ENCODE data around the gene APOA5. TPM values are rescaled to one million over a fixed set of nuclear protein-coding genes. Genes with fewer than 3 reads are reported as not detected.
"Not testable (repeated sequence)": the region's sequence is repeated elsewhere in the genome, so short reads cannot be mapped to it uniquely, and the experiment has no call there.

APOA5 gene
- total RNA-seq, 1 donor from 2014 or later = not detected

- no peak for DNase-seq (ENCODE audit: low read depth)
These were observed 15.1 kb downstream of the APOA5 start for GRCh38 chr11:116776522-116776984.

DNA sequence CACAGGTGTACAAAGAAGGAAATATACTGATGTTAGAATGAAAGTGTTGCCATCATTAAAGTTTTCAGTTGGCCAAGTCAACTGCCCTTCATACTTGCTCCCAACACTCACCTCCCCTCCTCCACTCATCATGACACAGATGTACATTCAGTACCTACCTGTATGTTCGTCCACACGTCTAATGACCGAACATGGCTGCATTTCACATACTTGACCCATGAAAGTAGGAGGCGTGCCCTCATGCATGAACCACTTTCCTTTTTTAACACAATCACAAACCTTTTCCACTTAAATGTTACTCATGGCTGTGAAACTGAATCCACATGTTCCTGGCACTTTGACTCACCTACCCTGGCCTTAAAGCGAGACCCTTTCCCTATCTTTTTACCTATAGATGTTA is 15.7 kb downstream of the APOA5 start:
- DNase-seq (ENCODE audit: low read depth) = no peak

DNA sequence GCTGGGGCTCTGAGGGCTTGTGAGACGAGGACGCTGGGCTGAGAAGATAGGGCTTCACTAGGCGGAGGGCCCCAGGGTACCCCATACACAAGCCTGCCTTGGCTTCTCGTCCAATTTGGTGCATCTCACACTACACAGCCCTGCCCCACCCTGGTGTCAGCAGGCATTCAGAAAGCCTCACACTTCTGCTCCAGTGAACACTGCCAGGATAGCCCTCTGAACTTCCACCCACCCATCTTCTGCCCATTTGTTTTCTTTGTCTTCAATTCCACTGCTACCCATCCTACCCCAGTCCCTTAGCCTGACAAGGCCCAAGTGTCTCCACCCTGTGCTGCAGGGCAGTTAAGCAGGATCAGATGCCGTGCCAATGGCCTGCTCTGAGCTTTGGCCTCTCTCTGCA is 17.0 kb downstream of the APOA5 start:
- no peak for DNase-seq (ENCODE audit: low read depth)

DNA sequence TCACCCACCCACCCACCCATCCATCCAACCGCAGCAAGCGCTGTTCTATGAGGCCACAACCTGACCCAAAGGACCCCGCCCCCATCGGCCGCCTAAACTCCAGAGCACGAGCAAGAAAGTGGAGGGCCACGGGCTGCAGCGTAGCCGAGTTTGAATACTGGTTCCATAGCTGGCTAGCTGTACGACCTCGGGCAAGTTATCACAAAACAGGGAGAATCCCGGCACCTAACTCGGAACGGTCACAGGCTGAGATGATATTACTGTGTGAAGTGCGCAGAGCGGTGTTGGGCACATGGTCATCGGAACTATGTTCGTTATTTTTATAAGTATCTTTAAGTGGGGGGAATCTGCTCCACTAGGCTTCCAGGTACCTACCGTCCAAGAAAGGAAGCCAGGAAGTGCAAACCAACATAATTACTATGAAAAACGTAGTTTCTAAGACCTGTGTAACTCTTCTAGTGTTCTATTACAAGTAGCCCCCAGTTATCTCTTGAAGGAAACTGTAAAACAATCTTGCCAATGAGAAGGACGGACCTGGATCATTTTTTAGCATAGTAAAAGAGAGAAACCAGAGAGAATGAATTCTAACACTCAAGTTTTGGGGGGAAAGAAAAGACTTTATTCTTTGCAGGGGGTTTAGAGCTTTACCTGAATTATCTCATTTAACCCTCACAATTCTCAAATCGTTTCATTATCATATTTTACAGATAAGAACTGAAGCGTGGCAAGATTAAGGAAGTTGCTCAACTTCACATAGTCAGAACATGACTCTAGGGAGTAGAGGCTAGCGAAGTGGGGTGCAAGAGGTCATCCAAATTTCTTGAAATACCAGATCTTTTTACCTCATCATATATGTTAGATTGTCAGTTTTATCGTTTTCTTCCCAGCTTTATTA is 18.2 kb downstream of the APOA5 start:
- no peak for DNase-seq (ENCODE audit: low read depth)

GRCh38 chr11:116772443-116773202 is 19.1 kb downstream of the APOA5 start, which contains the start of gene BUD13:
BUD13 (minus strand) TSS chr11:116772987; CDS start chr11:116772964, 23 bp downstream.
- peak; percentile 89 for DNase-seq (ENCODE audit: low read depth)

DNA sequence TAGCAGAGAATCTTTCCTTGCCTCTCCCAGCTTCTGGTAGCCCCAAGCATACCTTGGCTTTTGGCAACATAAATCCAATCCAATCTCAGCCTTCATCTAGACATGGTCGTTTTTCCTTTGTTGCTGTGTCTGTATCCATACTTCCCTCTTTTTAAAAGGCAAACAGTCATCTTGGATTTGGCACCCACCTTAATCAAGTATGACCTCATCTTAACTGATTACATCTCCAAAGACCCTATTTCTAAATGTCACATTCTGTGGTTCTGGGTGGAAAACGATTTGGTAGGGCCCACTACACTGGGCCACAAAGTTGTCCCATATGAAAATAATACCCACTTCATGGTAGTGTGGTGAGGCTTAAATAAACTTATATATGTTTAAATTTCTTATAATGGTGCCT is 19.7 kb downstream of the APOA5 start:
- DNase-seq (ENCODE audit: low read depth) = no peak

DNA sequence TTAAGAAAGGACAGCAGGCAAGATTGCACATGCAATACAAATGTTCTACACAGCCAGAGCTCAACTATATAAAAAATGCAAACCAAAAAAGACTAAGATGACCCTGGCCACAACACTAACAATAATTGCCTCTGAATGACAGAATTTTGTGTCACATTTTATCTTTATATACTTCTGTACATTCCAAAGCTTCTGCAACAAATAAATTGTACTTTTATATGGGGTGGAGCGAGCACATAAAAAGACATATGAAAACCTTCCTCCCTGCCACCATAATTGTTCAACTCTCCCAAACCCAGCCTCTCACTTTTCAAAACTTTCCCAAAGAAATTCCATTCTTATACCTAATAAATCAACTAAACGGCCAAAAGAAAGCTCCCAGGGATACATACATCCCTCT is 29.5 kb downstream of the APOA5 start:
- DNase-seq (ENCODE audit: low read depth) = no peak

GRCh38 chr11:116756044-116756443 is 35.6 kb downstream of the APOA5 start:
- DNase-seq (ENCODE audit: low read depth) = not testable (repeated sequence)

DNA sequence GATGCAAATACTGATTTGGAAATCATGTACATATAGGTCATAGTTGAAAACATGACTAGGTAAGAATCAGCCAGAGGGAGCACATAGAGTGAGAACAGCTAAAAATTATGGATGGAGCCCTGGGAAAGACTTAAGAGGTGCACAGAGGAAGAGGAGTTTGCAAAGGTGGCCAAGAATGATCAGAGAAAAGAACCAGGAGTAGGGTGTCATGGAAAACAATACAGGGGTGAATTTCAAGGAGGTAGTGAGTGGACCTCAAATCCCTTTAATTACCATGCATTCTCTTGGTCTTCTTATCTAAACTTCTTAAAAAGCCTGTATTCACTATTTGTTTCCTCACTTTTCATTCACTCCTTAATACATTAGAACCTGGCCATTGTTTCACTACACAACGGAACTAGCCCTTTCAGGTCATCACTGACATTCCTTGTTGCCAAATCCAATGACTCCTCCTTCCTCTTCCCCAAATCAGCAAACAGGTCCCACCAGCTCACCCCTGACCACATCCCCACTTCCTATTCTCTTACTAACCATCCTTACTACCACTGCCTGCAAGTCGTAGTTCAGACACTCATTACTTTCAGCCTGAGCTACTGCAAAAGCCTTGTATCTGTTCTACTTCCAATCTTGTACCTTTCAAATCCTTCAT is 41.5 kb downstream of the APOA5 start:
- no peak for DNase-seq (ENCODE audit: low read depth)

DNA sequence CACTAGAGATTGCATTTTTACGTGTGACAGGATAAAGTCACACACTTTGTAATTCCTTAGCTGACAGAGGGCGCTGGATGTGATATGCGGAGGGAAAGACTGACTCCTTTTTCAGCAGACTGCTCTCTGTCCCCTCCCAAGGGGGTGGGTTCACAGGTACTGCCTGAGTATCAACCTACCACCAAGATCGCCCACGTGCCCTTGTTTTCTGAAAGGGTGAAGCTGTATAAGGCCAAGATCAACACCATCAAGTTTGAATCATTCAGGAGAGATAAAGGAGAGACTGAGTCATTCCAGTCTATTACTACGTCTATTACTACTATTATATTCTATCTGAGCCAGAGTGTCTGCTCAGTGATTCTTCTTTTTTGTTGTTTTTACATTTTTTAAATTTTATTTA is 49.6 kb downstream of the APOA5 start:
- DNase-seq (ENCODE audit: low read depth) = no peak

DNA sequence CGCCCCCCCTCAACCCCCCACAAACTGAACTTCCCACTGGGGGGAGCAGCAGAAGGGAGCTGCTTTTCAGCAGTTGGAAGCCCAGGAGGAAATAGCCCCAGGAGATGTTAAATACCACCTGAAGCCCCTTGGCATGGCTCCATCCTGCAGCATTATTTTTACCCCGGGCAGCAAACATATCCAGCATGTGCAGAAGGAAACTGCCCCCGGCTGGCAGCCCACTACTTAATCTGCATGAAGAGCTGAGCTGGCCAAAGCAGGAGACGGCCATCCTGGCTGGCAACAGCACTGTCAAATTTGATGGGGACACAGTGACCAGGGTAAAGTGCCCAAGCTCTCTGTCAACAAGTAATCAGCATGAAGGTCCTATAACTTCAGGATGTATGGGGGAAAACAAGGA is 50.9 kb downstream of the APOA5 start:
- no peak for DNase-seq (ENCODE audit: low read depth)

Other genes with a start within 250 kb of the APOA5 start
- gene BUD13, start 18.9 kb downstream of the APOA5 start, total RNA-seq = 9.4 and 11.4 TPM in 2 replicates
- 68.8 and 83.5 TPM in 2 replicates for gene ZPR1, start 3.9 kb downstream of the APOA5 start, total RNA-seq
- not detected in 2 replicates for gene APOA4, start 31.4 kb upstream of the APOA5 start, total RNA-seq
- not detected in 2 replicates for gene APOC3, start 38.0 kb upstream of the APOA5 start, total RNA-seq
- gene APOA1, start 45.7 kb upstream of the APOA5 start, total RNA-seq = 0.16 TPM in 1 of 2 replicates, not detected in the other